HG02885 (cell line): Measurements from ENCODE around the gene ANKRD13D.

Experiments
- ATAC-seq: cut with Tn5 transposase; IDR thresholded peaks from one replicate; pipeline ENCODE4 v1.9.1; 2021; ENCODE audit warnings: mild to moderate bottlenecking; ENCODE audit not compliant: unreplicated experiment, poor library complexity

Gene ANKRD13D

DNA sequence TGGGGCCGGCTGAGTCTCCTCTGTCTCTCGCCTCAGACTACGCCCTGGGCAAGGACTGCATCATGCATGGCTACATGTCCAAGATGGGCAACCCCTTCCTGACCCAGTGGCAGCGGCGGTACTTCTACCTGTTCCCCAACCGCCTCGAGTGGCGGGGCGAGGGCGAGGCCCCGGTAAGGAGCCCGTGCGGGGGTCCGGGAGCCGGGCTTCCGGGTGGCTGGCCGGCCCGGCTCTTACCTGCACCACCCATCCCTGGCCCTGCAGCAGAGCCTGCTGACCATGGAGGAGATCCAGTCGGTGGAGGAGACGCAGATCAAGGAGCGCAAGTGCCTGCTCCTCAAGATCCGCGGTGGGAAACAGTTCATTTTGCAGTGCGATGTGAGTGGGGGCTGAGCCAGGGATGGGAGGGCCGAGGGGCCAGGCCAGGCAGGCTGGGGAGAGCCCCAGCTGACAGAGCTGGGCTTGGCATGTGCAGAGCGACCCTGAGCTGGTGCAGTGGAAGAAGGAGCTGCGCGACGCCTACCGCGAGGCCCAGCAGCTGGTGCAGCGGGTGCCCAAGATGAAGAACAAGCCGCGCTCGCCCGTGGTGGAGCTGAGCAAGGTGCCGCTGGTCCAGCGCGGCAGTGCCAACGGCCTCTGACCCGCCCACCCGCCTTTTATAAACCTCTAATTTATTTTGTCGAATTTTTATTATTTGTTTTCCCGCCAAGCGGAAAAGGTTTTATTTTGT is 4.1 kb upstream of the ANKRD13D start:
- ATAC-seq = no peak

DNA sequence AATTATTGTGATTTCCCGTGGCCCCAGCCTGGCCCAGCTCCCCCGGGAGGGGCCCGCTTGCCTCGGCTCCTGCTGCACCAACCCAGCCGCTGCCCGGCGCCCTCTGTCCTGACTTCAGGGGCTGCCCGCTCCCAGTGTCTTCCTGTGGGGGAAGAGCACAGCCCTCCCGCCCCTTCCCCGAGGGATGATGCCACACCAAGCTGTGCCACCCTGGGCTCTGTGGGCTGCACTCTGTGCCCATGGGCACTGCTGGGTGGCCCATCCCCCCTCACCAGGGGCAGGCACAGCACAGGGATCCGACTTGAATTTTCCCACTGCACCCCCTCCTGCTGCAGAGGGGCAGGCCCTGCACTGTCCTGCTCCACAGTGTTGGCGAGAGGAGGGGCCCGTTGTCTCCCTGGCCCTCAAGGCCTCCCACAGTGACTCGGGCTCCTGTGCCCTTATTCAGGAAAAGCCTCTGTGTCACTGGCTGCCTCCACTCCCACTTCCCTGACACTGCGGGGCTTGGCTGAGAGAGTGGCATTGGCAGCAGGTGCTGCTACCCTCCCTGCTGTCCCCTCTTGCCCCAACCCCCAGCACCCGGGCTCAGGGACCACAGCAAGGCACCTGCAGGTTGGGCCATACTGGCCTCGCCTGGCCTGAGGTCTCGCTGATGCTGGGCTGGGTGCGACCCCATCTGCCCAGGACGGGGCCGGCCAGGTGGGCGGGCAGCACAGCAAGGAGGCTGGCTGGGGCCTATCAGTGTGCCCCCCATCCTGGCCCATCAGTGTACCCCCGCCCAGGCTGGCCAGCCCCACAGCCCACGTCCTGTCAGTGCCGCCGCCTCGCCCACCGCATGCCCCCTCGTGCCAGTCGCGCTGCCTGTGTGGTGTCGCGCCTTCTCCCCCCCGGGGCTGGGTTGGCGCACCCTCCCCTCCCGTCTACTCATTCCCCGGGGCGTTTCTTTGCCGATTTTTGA is 3.3 kb upstream of the ANKRD13D start:
- no peak for ATAC-seq

DNA sequence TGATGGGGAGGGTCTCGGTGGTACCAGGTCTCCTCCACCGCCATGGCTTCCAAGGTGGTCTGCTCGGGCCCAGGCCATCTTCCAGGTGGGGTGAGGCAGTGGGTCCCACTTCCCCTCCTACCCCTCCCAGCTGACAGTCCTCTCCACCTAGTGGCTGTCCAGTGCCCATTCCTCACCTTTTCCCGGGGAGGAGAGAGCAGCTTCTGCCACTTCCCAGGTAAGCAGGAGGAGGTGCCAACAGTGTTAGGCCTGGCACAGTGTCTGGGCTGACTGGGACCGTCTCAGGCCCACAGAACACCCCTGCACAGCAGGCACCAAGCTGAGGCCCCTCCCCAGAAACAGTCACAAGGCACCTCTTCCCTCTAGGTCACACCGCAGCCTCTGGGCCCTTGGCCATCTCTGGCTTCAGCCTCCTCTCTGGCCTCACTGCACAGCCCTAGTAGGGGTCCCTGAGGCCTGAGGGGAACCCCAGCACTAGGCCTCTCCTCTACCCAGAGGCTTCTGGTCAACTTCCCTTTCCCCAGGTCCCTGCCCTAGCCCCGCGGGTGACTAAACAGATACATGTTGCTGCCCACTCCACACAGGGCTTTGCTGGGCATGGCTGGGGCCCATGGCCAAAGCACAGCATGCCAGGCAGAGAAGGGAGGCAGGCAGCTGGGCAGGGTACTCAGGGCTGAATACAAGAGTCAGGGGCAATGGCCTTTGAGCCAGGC is 2.3 kb upstream of the ANKRD13D start:
- ATAC-seq = no peak

DNA sequence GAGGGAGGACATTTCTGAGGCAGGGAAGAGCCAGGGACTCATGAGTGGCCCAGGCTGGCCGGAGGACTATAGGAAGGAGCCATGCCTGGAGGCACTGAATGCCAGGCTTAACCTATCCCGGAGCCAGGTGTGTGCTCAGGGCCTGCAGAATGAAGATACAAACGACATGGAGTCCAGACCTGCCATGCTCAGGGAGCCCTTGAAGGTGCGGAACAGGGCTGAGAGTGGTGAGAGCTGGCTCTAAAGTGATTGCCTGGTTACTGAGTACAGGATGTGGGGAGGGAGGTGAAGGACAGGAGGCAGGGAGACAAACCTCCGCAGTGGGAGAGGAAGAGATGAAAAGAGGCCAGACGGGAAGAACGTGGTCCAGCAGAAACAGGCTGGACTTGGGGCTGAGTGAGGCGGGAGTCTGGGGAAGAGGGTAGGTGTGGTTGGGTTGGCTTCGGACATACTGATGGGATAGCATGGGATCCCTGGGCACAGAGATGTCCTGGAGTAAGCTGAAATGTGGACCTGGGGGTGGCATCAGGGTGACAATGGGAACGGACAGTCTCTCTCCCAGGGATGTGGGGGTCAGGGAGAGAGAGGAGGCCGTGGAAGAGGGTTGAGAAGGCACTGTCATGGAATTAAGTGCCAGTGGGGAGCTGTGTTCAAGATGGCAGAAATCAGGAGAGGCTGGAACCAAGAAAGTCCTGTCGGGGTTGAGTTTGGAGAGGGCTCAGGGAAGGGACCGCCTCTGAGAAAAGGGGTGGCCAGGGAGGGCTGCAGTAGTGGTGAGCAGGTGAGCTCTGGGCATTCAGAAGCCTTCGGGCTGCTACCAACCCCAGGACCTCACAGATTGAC is 1.5 kb upstream of the ANKRD13D start:
- no peak for ATAC-seq

DNA sequence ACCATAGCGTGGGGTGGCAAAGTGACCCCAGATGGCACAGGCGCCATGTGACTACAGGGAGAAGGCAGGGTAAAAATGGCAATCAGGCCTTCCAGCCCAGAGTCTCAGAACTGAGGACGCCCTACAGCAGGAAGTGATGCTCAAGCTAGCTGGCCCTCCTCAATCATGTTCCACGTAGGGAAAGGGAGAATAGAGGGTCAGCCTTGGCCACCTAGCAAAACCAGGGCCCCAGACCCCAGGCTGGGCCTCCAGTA is 978 bp upstream of the ANKRD13D start:
- ATAC-seq = no peak

DNA sequence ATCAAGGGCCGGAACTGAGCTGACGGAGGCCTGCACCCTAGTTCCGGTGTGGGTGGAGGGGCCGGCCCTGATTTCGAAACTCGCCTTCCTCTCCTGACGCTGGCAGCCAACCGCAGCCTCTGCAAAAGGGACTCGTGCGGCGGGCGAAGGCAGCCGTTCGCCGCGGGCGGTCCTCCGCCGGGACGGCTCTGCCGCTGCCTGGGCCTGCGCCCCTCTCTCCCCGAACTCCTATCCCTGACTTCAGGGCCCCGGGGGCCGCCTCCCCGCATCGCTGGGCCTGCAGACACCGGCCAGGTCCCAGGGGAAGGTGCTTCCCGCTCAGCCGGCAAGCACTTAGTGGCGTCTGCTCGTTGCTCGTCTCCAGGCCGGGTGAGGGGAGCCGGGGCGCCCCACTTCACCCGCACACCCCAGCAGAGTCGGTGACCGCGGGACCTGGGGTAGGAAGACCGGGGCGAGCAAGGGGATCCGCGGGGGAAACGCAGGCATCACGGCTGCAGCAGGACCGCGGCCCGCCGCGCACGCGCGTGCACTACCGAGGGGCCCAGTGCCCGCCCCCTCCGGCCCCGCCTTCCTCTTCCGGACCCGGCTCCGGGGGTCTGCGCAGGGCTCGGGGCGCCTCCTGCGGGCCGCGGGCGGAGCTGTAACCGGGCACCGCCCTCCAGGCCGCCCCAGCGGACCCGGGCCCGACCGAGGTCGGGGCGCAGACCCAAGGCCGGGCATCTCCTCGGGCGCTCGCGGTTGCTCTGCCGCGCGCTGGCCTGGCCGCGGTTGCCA is 464 bp upstream of the ANKRD13D start:
- ATAC-seq = peak; percentile 69

DNA sequence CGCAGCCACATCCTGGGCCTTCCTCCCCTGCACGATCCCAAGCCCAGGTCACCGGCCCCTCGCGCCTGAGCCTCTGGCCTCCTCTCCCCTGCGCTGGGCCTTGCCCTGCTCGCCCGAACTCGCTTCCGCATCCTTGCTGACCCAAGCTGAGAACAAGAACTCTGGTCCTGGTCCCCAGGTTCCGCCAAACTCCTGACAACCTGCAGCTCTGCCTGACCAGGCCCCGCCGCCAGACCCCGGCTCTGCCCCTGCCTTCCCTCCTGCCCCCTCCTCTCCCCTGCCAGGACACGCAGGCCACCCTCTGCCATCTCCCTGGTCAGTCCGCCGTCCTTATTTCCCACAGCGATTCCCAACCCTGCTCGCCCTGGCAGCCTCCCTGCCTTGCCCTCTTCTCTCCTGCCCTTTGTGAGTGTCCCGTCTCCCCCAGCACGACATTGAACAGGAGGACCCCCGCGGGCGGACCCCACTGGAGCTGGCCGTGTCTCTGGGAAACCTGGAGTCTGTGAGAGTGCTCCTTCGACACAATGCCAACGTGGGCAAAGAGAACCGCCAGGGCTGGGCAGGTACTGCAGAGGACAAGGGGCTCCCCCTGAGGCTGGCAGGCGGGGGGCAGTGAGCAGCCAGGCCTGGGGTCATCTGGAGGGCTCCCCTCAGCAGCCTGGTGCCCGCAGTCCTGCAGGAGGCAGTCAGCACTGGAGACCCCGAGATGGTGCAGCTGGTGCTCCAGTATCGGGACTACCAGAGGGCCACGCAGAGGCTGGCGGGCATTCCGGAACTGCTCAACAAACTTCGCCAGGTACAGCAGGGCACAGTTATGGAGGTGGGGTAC is 762 bp downstream of the ANKRD13D start:
- ATAC-seq = no peak

DNA sequence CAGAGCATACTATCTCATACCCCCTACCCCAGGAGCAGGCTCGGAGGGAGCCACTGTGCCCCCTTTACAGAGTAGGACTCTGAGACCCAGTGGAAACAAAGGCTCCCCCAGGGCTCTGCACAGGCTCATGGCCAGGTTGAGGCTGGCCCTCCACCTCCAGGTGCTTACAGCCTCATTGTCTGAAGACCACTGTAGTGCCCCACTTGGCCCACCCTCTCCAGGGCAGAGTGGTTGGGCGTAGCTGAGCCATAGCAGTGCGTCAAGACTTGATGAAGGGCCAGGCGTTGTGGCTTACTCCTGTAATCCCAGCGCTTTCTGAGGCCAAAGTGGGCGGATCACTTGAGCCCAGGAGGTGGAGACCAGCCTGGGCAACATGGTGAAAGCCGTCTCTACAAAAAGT is 1.7 kb downstream of the ANKRD13D start:
- no peak for ATAC-seq

DNA sequence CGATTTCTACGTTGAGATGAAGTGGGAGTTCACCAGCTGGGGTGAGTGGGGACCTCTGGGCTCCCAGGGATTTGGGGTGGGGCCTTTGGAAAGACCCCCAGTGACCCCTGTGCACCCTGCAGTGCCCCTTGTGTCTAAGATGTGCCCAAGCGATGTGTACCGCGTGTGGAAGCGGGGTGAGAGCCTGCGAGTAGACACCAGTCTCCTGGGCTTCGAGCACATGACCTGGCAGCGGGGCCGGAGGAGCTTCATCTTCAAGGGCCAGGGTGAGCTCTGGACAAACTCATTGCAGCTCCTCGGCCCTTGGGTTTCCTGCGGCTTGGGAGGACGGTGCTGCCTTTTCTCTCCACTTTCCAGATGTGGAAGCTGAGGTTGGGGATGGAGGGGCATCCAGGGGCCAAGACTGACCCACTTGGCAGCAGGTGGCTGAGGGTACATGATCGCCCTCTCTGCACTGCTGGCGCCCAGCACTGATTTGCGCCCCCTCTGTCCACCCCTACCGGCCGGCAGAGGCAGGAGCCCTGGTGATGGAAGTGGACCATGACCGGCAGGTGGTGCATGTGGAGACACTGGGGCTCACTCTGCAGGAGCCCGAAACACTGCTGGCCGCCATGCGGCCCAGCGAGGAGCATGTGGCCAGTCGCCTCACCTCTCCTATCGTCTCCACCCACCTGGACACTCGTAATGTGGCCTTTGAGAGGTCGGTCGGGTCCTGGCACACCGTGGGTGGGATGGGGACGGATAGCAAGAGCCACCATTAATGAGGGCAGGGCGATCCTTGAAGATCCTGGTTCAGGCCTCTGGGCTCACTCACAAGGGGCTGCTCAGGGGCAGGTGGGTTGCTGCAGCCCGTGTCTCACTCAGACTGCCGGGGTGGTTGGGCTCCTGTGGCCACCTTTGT is 2.6 kb downstream of the ANKRD13D start:
- no peak for ATAC-seq

DNA sequence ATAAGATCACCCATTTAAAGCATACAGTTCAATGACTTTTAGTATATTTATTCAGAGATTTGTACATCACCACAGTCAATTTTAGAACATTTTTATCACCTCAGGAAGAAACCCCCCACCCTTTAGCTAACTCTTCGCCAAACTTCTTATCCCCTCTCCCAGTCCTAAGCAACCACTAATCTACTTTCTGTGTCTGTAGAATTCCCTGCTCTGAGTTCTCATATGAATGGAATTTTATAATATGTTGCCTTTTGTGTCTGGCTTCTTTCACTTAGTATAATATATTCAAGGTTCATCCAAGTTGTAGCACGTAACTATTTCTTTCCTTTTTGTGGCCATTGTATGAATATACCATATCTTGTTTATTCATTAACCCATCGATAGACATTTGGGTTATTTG is 3.6 kb downstream of the ANKRD13D start:
- ATAC-seq = no peak

DNA sequence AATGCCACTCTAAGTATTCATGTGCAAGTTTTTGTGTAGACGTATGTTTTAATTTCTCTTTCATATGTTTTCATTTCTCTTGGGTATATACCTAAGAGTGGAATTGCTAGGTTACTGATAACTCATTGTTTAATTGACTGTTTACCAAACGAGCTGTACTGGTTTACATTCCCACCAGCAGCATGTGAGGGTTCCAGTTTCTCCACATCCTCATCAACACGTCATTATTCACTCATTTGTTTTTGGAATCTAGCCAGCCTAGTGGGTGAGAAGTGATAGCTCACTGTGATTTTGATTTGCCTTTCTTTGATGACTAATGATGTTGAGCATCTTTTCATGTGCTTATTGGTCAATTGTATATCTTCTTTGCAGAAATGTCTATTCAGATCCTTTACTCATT is 4.0 kb downstream of the ANKRD13D start:
- no peak for ATAC-seq

DNA sequence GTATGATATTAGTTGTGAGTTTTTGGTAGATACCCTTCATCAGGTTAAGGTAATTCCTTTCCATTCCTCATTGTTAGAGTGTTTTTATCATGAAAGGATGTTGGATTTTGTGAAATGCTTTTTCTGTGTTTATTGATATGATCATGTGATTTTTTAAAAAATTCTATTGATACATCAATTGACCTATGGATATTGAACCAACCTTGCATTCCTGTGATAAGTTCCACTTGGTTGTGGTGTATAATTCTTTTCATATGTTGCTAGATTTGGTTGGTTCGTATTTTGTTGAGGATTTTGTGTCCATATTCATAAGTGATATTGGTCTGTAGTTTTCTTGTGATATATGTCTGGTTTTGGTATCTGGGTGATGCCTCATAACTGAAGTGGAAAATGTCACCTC is 6.7 kb downstream of the ANKRD13D start:
- no peak for ATAC-seq

DNA sequence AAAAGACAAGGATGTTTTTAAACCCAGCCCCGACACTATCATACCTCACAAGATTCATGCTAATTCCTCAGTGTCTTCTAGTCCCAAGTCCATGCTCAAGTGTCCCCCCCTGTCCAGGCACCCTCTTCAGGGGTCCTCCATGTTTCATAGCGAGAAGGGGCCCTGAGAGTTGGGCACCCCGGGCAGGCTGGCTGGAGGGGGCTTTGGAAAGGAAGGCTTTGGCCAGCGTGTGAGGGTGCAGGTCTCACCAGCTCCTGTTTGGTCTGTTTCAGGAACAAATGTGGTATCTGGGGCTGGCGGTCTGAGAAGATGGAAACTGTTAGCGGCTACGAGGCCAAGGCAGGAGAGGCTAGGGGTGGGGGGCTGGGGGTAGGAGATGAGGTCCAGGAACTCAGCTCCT is 9.7 kb downstream of the ANKRD13D start:
- ATAC-seq = no peak

DNA sequence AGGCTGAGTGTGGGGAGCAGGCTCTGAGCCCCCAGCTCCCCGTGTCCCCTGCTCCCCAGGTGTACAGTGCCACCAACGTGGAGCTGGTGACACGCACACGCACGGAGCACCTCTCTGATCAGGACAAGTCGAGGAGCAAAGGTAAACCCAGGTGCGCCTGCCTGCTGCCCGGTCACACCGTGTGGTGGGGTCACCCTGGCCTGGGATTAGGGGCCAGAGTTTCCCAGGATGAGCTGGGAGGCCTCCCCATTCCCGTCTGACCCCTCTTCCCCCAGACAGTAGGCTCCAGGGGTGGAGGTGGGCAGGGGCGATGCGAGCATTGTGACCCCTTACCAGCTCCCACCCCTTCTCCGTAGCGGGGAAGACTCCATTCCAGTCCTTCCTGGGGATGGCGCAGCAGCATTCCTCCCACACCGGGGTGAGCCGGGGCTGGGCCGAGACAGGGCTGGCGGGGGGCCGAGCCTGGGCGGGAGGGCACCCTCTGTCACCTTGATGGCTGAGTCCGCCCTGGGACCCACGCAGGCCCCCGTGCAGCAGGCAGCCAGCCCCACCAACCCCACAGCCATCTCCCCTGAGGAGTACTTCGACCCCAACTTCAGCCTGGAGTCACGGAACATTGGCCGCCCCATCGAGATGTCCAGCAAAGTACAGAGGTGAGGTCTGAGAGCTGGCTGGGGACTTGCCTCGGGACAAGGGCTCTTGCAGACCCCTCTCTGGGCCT is 10.5 kb downstream of the ANKRD13D start:
- ATAC-seq = no peak

DNA sequence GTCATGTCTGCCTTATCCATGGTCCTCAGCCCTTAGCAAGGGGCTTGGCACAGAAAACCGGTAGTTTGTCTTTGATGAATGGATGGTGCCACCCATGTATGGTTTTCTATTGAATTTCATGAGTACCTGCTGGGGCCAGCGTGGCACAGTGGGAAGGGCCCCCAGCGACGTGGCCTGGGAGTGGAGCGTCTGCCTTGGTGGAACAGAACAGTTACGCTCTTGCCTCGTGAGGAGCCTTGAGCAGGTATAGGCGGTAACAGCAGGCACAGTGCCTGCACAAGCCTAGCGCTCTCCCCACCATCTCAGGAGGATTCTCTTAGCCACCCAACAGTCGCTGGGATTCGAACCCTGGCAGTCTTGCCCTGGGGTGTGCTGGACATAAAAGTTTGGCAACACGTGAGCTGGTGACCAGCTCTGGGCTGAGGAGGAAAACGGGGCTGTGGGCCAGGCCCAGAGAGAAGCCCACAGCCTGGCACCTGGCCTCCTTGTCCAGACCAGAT is 11.2 kb downstream of the ANKRD13D start:
- no peak for ATAC-seq

DNA sequence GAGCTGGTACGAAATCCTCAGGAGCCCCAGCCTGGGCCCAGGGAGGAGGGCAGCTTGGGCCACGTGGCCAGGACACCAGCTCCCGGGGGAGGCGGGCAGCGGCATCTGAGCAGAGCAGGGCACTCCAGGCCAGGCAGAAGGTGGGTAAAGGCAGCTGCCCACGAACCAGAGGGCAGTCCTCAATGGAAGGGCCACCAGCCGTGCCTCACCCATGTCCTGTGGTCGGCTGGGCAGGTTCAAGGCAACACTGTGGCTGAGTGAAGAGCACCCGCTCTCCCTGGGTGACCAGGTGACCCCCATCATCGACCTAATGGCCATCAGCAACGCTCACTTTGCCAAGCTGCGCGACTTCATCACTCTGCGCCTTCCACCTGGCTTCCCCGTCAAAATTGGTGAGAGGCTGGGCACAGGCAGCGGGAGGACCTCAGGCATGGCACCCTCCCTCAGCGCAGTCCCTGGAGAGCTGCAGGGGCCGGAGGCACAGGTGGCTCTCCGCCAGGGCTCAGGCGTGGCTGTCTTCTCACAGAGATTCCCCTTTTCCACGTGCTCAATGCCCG is 11.7 kb downstream of the ANKRD13D start:
- ATAC-seq = no peak
